Prostate gland (tissue), 2 donors: ENCODE data around the gene TMEM232. TPM values are rescaled to one million over a fixed set of nuclear protein-coding genes. Genes with fewer than 3 reads are reported as not detected.
"Not testable (repeated sequence)": the region's sequence is repeated elsewhere in the genome, so short reads cannot be mapped to it uniquely, and the experiment has no call there.

Experiments used
- DNase-seq: peaks from one replicate; pipeline ENCODE4 v3.0.0-alpha.2; 2019; ENCODE audit warnings: low spot score
- H3K27ac ChIP-seq, 2 donors: fragments of 200-600 bp; sonication (generic); 2 replicates each; pipeline ENCODE4 v1.5.1; 2017 to 2019
- H3K27me3 ChIP-seq: fragments of 200-600 bp; sonication (generic); replicated peaks from 2 replicates; pipeline ENCODE4 v1.5.1; 2019; ENCODE audit not compliant: insufficient read depth
- H3K36me3 ChIP-seq, 2 donors: fragments of 200-600 bp; sonication (generic); 1 replicate in 1 of 2; 2 replicates in 1 of 2; pipeline versions ENCODE4 v1.5.1 to v1.8.1; 2017 to 2019
- H3K4me1 ChIP-seq: fragments of 200-600 bp; sonication (generic); replicated peaks from 2 replicates; pipeline ENCODE4 v1.5.1; 2019
- H3K4me3 ChIP-seq, 2 donors: fragments of 200-600 bp; sonication (generic); 2 replicates each; pipeline ENCODE4 v1.5.1; 2017 to 2019
- H3K9me3 ChIP-seq: fragments of 200-600 bp; sonication (generic); 2 replicates; pipeline ENCODE4 v1.5.1; 2017
- CTCF ChIP-seq, 4 experiments: fragments of 200-600 bp in 2 of 4; fragments of 450-650 bp in 2 of 4; sonication (generic) in 2 of 4; IDR thresholded peaks; 1 replicate in 3 of 4; 2 replicates in 1 of 4; pipeline ENCODE4 v1.5.1; 2016 to 2019; ENCODE audit warnings: antibody characterized with exemption in 4 of 4, mild to moderate bottlenecking in 2 of 4, moderate library complexity in 2 of 4
- POLR2A ChIP-seq: fragments of 450-650 bp; IDR thresholded peaks from one replicate; pipeline ENCODE4 v1.6.1; 2016; ENCODE audit warnings: antibody characterized with exemption, mild to moderate bottlenecking
- POLR2AphosphoS5 ChIP-seq: sonication (generic); formaldehyde crosslinking; IDR thresholded peaks from one replicate; pipeline ENCODE4 v1.6.1; 2017; ENCODE audit warnings: antibody characterized with exemption
- WGBS: methylation state at CpG from one replicate; pipeline ENCODE4 v1.1.5; 2018; 5-methylcytosine and 5-hydroxymethylcytosine counted together
- intact Hi-C: fragments of 100-400 bp; cut with DNase I; formaldehyde crosslinking; loops from one replicate; pipeline ENCODE4 v1.14.2; 2022
- total RNA-seq, 2 donors: library from RNA; depleted of rRNA; stranded (reverse); fragments of >200 nt; gene quantifications; one replicate each; pipeline ENCODE4 v1.1.0, GENCODE V29; 2016

The TMEM232 gene
- total RNA-seq, 2 donors from 2014 or later: 5.1 to 11.3 TPM

- no peak for DNase-seq
- Histone ChIP-seq H3K36me3 (no peaks in the 10 kb centered on the region), H3K27me3 (no peaks in the 10 kb centered on the region), H3K4me1 (no peaks in the 10 kb centered on the region), H3K9me3 (no peaks in the 10 kb centered on the region), H3K4me3 (no peak overlapping the region), H3K27ac (no peak overlapping the region)
- WGBS: 52% methylated on average over 3 of the region's 3 CpGs
- intact Hi-C loops: no loop called here
- TF ChIP-seq POLR2AphosphoS5 (no peak), CTCF (IDR thresholded peaks at IDR 0.05) (no peak), POLR2A (no peak)
Measured at GRCh38 chr5:110681109-110681508, 45.4 kb downstream of the TMEM232 start.

GRCh38 chr5:110676554-110676953 is 49.9 kb downstream of the TMEM232 start:
- H3K36me3 ChIP-seq, H3K4me3 ChIP-seq, H3K4me1 ChIP-seq, DNase-seq, H3K27me3 ChIP-seq, H3K27ac ChIP-seq, intact Hi-C loops, H3K9me3 ChIP-seq: not testable (repeated sequence)
- 97% methylated on average over 9 of the region's 9 CpGs for WGBS

- intact Hi-C loops: no loop called here
- H3K36me3 ChIP-seq: no peaks in the 10 kb centered on the region
- H3K9me3 ChIP-seq: no peaks in the 10 kb centered on the region
- H3K27me3 ChIP-seq: no peaks in the 10 kb centered on the region
- WGBS: 67% methylated on average over 6 of the region's 6 CpGs
- no peak overlapping the region for H3K27ac ChIP-seq
- no peaks in the 10 kb centered on the region for H3K4me1 ChIP-seq
- no peak for DNase-seq
- no peak for TF ChIP-seq CTCF (IDR thresholded peaks at IDR 0.05)
- no peak for TF ChIP-seq POLR2AphosphoS5
- no peak for TF ChIP-seq POLR2A
- no peak overlapping the region for H3K4me3 ChIP-seq
Measured at GRCh38 chr5:110665184-110665726, 61.2 kb downstream of the TMEM232 start.

GRCh38 chr5:110663525-110663924 is 62.9 kb downstream of the TMEM232 start:
- H3K4me1 ChIP-seq: no peaks in the 10 kb centered on the region
- no peak overlapping the region for H3K4me3 ChIP-seq
- no peaks in the 10 kb centered on the region for H3K27me3 ChIP-seq
- no peak for TF ChIP-seq POLR2AphosphoS5
- no peak for TF ChIP-seq CTCF (IDR thresholded peaks at IDR 0.05)
- DNase-seq: no peak
- H3K27ac ChIP-seq: no peak overlapping the region
- no peaks in the 10 kb centered on the region for H3K9me3 ChIP-seq
- WGBS: 96% methylated on average over 1 of the region's 1 CpG
- intact Hi-C loops: no loop called here
- H3K36me3 ChIP-seq: no peaks in the 10 kb centered on the region

GRCh38 chr5:110658006-110658405 is 68.5 kb downstream of the TMEM232 start:
- TF ChIP-seq POLR2A: no peak
- no peak for TF ChIP-seq CTCF (IDR thresholded peaks at IDR 0.05)
- TF ChIP-seq POLR2AphosphoS5: no peak
- Histone ChIP-seq H3K36me3 (no peaks in the 10 kb centered on the region), H3K27ac (no peak overlapping the region), H3K9me3 (no peaks in the 10 kb centered on the region), H3K27me3 (no peaks in the 10 kb centered on the region), H3K4me1 (no peaks in the 10 kb centered on the region), H3K4me3 (no peak overlapping the region)
- intact Hi-C loops: no loop called here
- WGBS: 66% methylated on average over 5 of the region's 5 CpGs
- DNase-seq: no peak
